OCI-LY7 (cell line): ENCODE data around the gene EMX2.

Source experiments
- CTCF ChIP-seq: fragments of 200-600 bp; sonication (generic); conservative IDR thresholded peaks from 2 replicates; pipeline ENCODE4 v1.5.1; 2014; ENCODE audit warnings: mild to moderate bottlenecking, antibody characterized with exemption, low read length, moderate library complexity, mixed read lengths
- EZH2phosphoT487 ChIP-seq: fragments of 200-600 bp; sonication (generic); IDR thresholded peaks from 2 replicates; pipeline ENCODE4 v1.6.1; 2018; ENCODE audit warnings: low read depth, borderline replicate concordance, mild to moderate bottlenecking, mixed run types, antibody characterized with exemption, low read length, moderate library complexity, mixed read lengths

GRCh38 chr10:117553815-117554172 is 11.2 kb downstream of the EMX2 start:
- no peak for TF ChIP-seq CTCF
- no peak for TF ChIP-seq EZH2phosphoT487
